WI38 (cell line): ENCODE data around the gene BLNK.

Experiments
- H3K4me3 ChIP-seq: 2 replicates; pipeline ENCODE4 v1.5.1; 2011; ENCODE audit warnings: low read depth, mild to moderate bottlenecking, control low read depth, low read length
- CTCF ChIP-seq: IDR thresholded peaks from 2 replicates; pipeline ENCODE4 v1.5.1; 2012; ENCODE audit warnings: low read depth, mild to moderate bottlenecking, control low read depth, low read length

Gene BLNK

GRCh38 chr10:96287392-96288105 lies 16.2 kb upstream of the BLNK start:
- no peak overlapping the region for H3K4me3 ChIP-seq
- TF ChIP-seq CTCF = no peak

GRCh38 chr10:96285331-96285752 lies 14.0 kb upstream of the BLNK start:
- no peak for TF ChIP-seq CTCF
- no peak overlapping the region for H3K4me3 ChIP-seq

GRCh38 chr10:96283756-96284155 lies 12.4 kb upstream of the BLNK start:
- TF ChIP-seq CTCF = no peak
- H3K4me3 ChIP-seq = no peak overlapping the region

GRCh38 chr10:96283351-96283750 lies 12.0 kb upstream of the BLNK start:
- no peak overlapping the region for H3K4me3 ChIP-seq
- no peak for TF ChIP-seq CTCF

- TF ChIP-seq CTCF = no peak
- no peak overlapping the region for H3K4me3 ChIP-seq
Observed at GRCh38 chr10:96281444-96282029, 10.2 kb upstream of the BLNK start.

GRCh38 chr10:96280859-96281258 lies 9.5 kb upstream of the BLNK start:
- H3K4me3 ChIP-seq = no peak overlapping the region

More at GRCh38 chr10:96280859-96281258, 9.5 kb upstream of the BLNK start:
- TF ChIP-seq CTCF = no peak
